ENCODE measurements around the gene LAS1L.

GRCh38 chrX:65508851-65509250 is 25.7 kb downstream of the LAS1L start:
- no peak for TF ChIP-seq CTCF (IDR thresholded peaks at IDR 0.05)
- no peak for TF ChIP-seq POLR2A (IDR thresholded peaks at IDR 0.05)
